Upper lobe of right lung (tissue), 1 donor: ENCODE results near the gene NACC2. TPM values are rescaled to one million over a fixed set of nuclear protein-coding genes. Genes with fewer than 3 reads are reported as not detected.
A peak's percentile ranks its signal among the peaks of the same experiment; 100 is the strongest.

Source experiments
- ATAC-seq: fragments of 200-7000 bp; cut with Tn5 transposase; one replicate; pipeline ENCODE4 v1.9.1; 2020; ENCODE audit warnings: mild to moderate bottlenecking, moderate library complexity
- DNase-seq: peaks from one replicate; pipeline ENCODE4 v3.0.0-alpha.2; 2020
- H3K27ac ChIP-seq: fragments of 200-600 bp; one replicate; pipeline ENCODE4 v1.8.0; 2022
- H3K27me3 ChIP-seq: fragments of 200-600 bp; one replicate; pipeline ENCODE4 v1.8.0; 2022; ENCODE audit warnings: mild to moderate bottlenecking
- H3K36me3 ChIP-seq: fragments of 200-600 bp; one replicate; pipeline ENCODE4 v1.8.0; 2022
- H3K4me1 ChIP-seq: fragments of 200-600 bp; one replicate; pipeline ENCODE4 v1.8.0; 2022
- H3K4me3 ChIP-seq: fragments of 200-600 bp; one replicate; pipeline ENCODE4 v1.8.0; 2022; ENCODE audit warnings: mild to moderate bottlenecking
- H3K9me3 ChIP-seq: fragments of 200-600 bp; one replicate; pipeline ENCODE4 v1.8.0; 2022
- CTCF ChIP-seq: fragments of 200-600 bp; IDR thresholded peaks from one replicate; pipeline ENCODE4 v1.8.0; 2022; ENCODE audit warnings: antibody characterized with exemption
- intact Hi-C: fragments of 100-400 bp; cut with DNase I; formaldehyde crosslinking; loops from one replicate; pipeline ENCODE4 v1.11.0; 2022
- total RNA-seq: library from RNA; stranded (reverse); fragmentation: NEBNext Ultra II Directional; extraction: Animal tissue kit (Norgen Biotek cat#: 25700); gene quantifications from one replicate; pipeline ENCODE4 v1.2.1, GENCODE V29; 2021
- donor health status: DM: no; HTN: yes; CAD: no; lungs with severe emphysema.

The NACC2 gene
- total RNA-seq, 1 donor from 2014 or later: 33.5 TPM

GRCh38 chr9:136100700-136101614 lies 5.9 kb upstream of the NACC2 start:
- TF ChIP-seq CTCF: no peak
- Histone ChIP-seq H3K4me1 (peaks cover 23% of the 10 kb centered on the region), H3K27me3 (no peaks in the 10 kb centered on the region), H3K9me3 (no peaks in the 10 kb centered on the region), H3K27ac (no peak overlapping the region), H3K36me3 (no peaks in the 10 kb centered on the region), H3K4me3 (no peak overlapping the region)
- no peak for DNase-seq
- intact Hi-C loops: no loop called here
- ATAC-seq: no peak

- no peak for DNase-seq
- Histone ChIP-seq H3K27me3 (no peaks in the 10 kb centered on the region), H3K27ac (no peak overlapping the region), H3K4me3 (no peak overlapping the region), H3K9me3 (no peaks in the 10 kb centered on the region), H3K36me3 (no peaks in the 10 kb centered on the region), H3K4me1 (peaks cover 17% of the 10 kb centered on the region)
- intact Hi-C loops: no loop called here
- no peak for ATAC-seq
- TF ChIP-seq CTCF: no peak
Observed at GRCh38 chr9:136099542-136099941, 4.5 kb upstream of the NACC2 start.

- DNase-seq (no peak), ATAC-seq (no peak)
- H3K4me1 ChIP-seq: peaks cover 18% of the 10 kb centered on the region
- H3K4me3 ChIP-seq: no peak overlapping the region
- no peaks in the 10 kb centered on the region for H3K27me3 ChIP-seq
- no peaks in the 10 kb centered on the region for H3K36me3 ChIP-seq
- TF ChIP-seq CTCF: no peak
- intact Hi-C loops: no loop called here
- H3K9me3 ChIP-seq: no peaks in the 10 kb centered on the region
- H3K27ac ChIP-seq: no peak overlapping the region
Observed at GRCh38 chr9:136098844-136099243, 3.8 kb upstream of the NACC2 start.

- H3K27ac ChIP-seq: no peak overlapping the region
- H3K36me3 ChIP-seq: no peaks in the 10 kb centered on the region
- H3K9me3 ChIP-seq: no peaks in the 10 kb centered on the region
- DNase-seq: no peak
- no peaks in the 10 kb centered on the region for H3K27me3 ChIP-seq
- H3K4me1 ChIP-seq: peaks cover 24% of the 10 kb centered on the region
- ATAC-seq: no peak
- intact Hi-C loops: no loop called here
- TF ChIP-seq CTCF: no peak
- H3K4me3 ChIP-seq: no peak overlapping the region
Observed at GRCh38 chr9:136098210-136098609, 3.1 kb upstream of the NACC2 start.

- DNase-seq: no peak
- intact Hi-C loops: no loop called here
- ATAC-seq: no peak
- Histone ChIP-seq H3K36me3 (no peaks in the 10 kb centered on the region), H3K4me1 (peaks cover 38% of the 10 kb centered on the region), H3K4me3 (peak overlapping the region; percentile 58), H3K27ac (no peak overlapping the region), H3K9me3 (no peaks in the 10 kb centered on the region), H3K27me3 (no peaks in the 10 kb centered on the region)
- no peak for TF ChIP-seq CTCF
Observed at GRCh38 chr9:136096505-136097001, 1.5 kb upstream of the NACC2 start.
